Endothelial cell of umbilical vein (primary cell): ENCODE results near the gene TRNP1. TPM values are rescaled to one million over a fixed set of nuclear protein-coding genes. Genes with fewer than 3 reads are reported as not detected.

ENCODE experiments used
- BruUV-seq: library from RNA; stranded (reverse); fragments of 400-500 nt; replicated peaks from 2 replicates; lab custom pipeline; 2021; lab: Mats Ljungman, UMichigan
- CTCF ChIA-PET: fragments of 300-600, 350-600 bp; sonication (Branson Sonifier 250); formaldehyde crosslinking; loops from one replicate; lab custom pipeline; 2021; ENCODE audit warnings: antibody characterized with exemption, inconsistent platforms; lab: Charles Lee
- POLR2A ChIA-PET: fragments of 300-600, 350-600 bp; sonication (Branson Sonifier 250); formaldehyde crosslinking; loops from one replicate; lab custom pipeline; 2021; ENCODE audit warnings: antibody characterized with exemption, inconsistent platforms; lab: Charles Lee
- DNase-seq: peaks from one replicate; pipeline ENCODE4 v3.0.0-alpha.2; 2011; ENCODE audit warnings: low read depth, low spot score
- FAIRE-seq: peaks from 2 replicates; lab custom pipeline; 2011; peaks lifted over from hg19 to GRCh38; lab: Jason Lieb, UNC
- H2AFZ ChIP-seq: 2 replicates; pipeline ENCODE4 v1.6.0; 2012; ENCODE audit warnings: low read depth, low read length, control low read depth, inconsistent platforms
- H3K27ac ChIP-seq: 2 replicates; pipeline ENCODE4 v1.5.1; 2011; ENCODE audit warnings: low read depth, mild to moderate bottlenecking, control low read depth, low read length, moderate library complexity; ENCODE audit not compliant: insufficient read depth
- H3K27me3 ChIP-seq, 2 experiments: 2 replicates each; pipeline versions ENCODE4 v1.6.0 to v1.6.1; 2011; ENCODE audit warnings: low read length in 2 of 2, mixed read lengths in 1 of 2; ENCODE audit not compliant: control insufficient read depth in 2 of 2, insufficient read depth in 2 of 2
- H3K36me3 ChIP-seq, 2 experiments: 2 replicates in 1 of 2; 3 replicates in 1 of 2; pipeline ENCODE4 v1.5.1; 2011; ENCODE audit warnings: low read length in 2 of 2, mild to moderate bottlenecking in 1 of 2, moderate library complexity in 1 of 2; ENCODE audit not compliant: control insufficient read depth in 2 of 2, insufficient read depth in 2 of 2; ENCODE audit errors: extremely low read depth in 1 of 2
- H3K4me1 ChIP-seq: 3 replicates; pipeline ENCODE4 v1.5.1; 2011; ENCODE audit warnings: mild to moderate bottlenecking, low read length; ENCODE audit not compliant: control insufficient read depth, insufficient read depth; ENCODE audit errors: extremely low read depth
- H3K4me2 ChIP-seq: 2 replicates; pipeline ENCODE4 v1.6.1; 2011; ENCODE audit warnings: low read length, control low read depth, mixed read lengths; ENCODE audit not compliant: insufficient read depth
- H3K4me3 ChIP-seq, 3 experiments: fragments of 200-600 bp in 1 of 3; sonication (generic), shearing (Covaris generic) in 1 of 3; replicated peaks in 1 of 3; 2 replicates each; pipeline ENCODE4 v1.5.1; 2011 to 2016; ENCODE audit warnings: control low read depth in 3 of 3, low read length in 3 of 3, mild to moderate bottlenecking in 2 of 3, inconsistent platforms in 1 of 3, low read depth in 1 of 3, moderate library complexity in 1 of 3; ENCODE audit not compliant: insufficient read depth in 1 of 3
- H3K79me2 ChIP-seq: 2 replicates; pipeline ENCODE4 v1.6.0; 2012; ENCODE audit warnings: low read length, inconsistent platforms; ENCODE audit not compliant: control insufficient read depth, insufficient read depth
- H3K9ac ChIP-seq: replicated peaks from 2 replicates; pipeline ENCODE3; 2011; ENCODE audit warnings: low read length, control low read depth; ENCODE audit not compliant: insufficient read depth; ENCODE audit errors: extremely low read depth
- H3K9me1 ChIP-seq: replicated peaks from 3 replicates; pipeline ENCODE4 v1.6.0; 2011; ENCODE audit warnings: mild to moderate bottlenecking, low read length; ENCODE audit not compliant: control insufficient read depth, insufficient read depth; ENCODE audit errors: extremely low read depth
- H3K9me3 ChIP-seq: replicated peaks from 2 replicates; pipeline ENCODE4 v1.5.1; 2012; ENCODE audit warnings: low read length, inconsistent platforms; ENCODE audit not compliant: control insufficient read depth, insufficient read depth
- H4K20me1 ChIP-seq: replicated peaks from 2 replicates; pipeline ENCODE3; 2011; ENCODE audit warnings: mild to moderate bottlenecking, low read length; ENCODE audit not compliant: control insufficient read depth, insufficient read depth; ENCODE audit errors: extremely low read depth
- EZH2 ChIP-seq: IDR thresholded peaks from 2 replicates; pipeline ENCODE4 v1.6.1; 2012; ENCODE audit warnings: borderline replicate concordance, low read depth, mild to moderate bottlenecking, moderate library complexity, low read length, inconsistent platforms; ENCODE audit not compliant: severe bottlenecking
- FOS ChIP-seq: IDR thresholded peaks from 2 replicates; pipeline ENCODE4 v1.6.1; 2011; ENCODE audit warnings: mild to moderate bottlenecking, low read length, moderate library complexity, borderline replicate concordance; ENCODE audit not compliant: insufficient read depth
- GATA2 ChIP-seq: IDR thresholded peaks from 2 replicates; pipeline ENCODE4 v1.7.0; 2011; ENCODE audit warnings: low read depth, mild to moderate bottlenecking, moderate library complexity, mixed read lengths, low read length; ENCODE audit not compliant: insufficient read length, insufficient read depth
- JUN ChIP-seq: IDR thresholded peaks from 2 replicates; pipeline ENCODE4 v1.6.1; 2011; ENCODE audit warnings: borderline replicate concordance, low read depth; ENCODE audit not compliant: insufficient read length, insufficient read depth
- MYC ChIP-seq: IDR thresholded peaks from one replicate; pipeline ENCODE4 v1.6.1; 2011; ENCODE audit warnings: mild to moderate bottlenecking, low read depth, low read length
- POLR2A ChIP-seq: IDR thresholded peaks from 2 replicates; pipeline ENCODE4 v1.6.1; 2012; ENCODE audit warnings: low read depth, mild to moderate bottlenecking, control low read depth, low read length
- POLR2AphosphoS5 ChIP-seq: IDR thresholded peaks from 2 replicates; pipeline ENCODE4 v1.6.1; 2012; ENCODE audit warnings: low read depth, mild to moderate bottlenecking, control low read depth, low read length, moderate library complexity; ENCODE audit not compliant: insufficient read depth
- dilution Hi-C: fragments of 300-500 bp; cut with MboI; formaldehyde crosslinking; loops from one replicate; pipeline ENCODE4 v1.15.0; 2019; ENCODE audit warnings: low sequenced_read_pairs; ENCODE audit not compliant: extremely low pct_ligation_motif_present
- intact Hi-C: fragments of 100-400 bp; cut with micrococcal nuclease; formaldehyde crosslinking; loops from one replicate; pipeline ENCODE4 v1.10.0; 2022
- polyA plus RNA-seq, 4 experiments: library from polyadenylated mRNA; depleted of rRNA in 3 of 4; stranded (reverse) in 3 of 4; unstranded in 1 of 4; fragments of >200 nt; gene quantifications; 2 replicates each; pipeline versions ENCODE4 v1.2.1 to v1.2.3, GENCODE V29; 2011 to 2012; ENCODE audit warnings: missing spikeins in 1 of 4
- total RNA-seq: library from RNA; stranded (reverse); gene quantifications from 2 replicates; pipeline ENCODE4 v1.2.3, GENCODE V29; 2021
- TF ChIP-seq, protein P1 (sequence below), 2 donors: IDR thresholded peaks; 1 replicate in 1 of 2; 2 replicates in 1 of 2; pipeline ENCODE4 v1.5.1; 2011; ENCODE audit warnings: low read length in 2 of 2, mild to moderate bottlenecking in 2 of 2, moderate library complexity in 2 of 2, control low read depth in 1 of 2, inconsistent platforms in 1 of 2, low read depth in 1 of 2; ENCODE audit not compliant: insufficient read depth in 1 of 2; ENCODE audit errors: extremely low read depth in 1 of 2
- TF ChIP-seq, protein P2 (sequence below): IDR thresholded peaks from 2 replicates; pipeline ENCODE4 v1.6.1; 2011; ENCODE audit not compliant: insufficient read depth, insufficient read length

Gene TRNP1
- total and polyA plus RNA-seq, 2 donors (not counting 3 experiments of a cell fraction or from before 2014, with no cell fraction given): 5.9 to 20.5 TPM

GRCh38 chr1:26998429-26999300 is 5.2 kb downstream of the TRNP1 start:
- TF ChIP-seq EZH2 (no peak), GATA2 (no peak), JUN (no peak), POLR2A (no peak), MYC (no peak), FOS (no peak), POLR2AphosphoS5 (no peak)
- TF ChIP-seq, protein P1, sequence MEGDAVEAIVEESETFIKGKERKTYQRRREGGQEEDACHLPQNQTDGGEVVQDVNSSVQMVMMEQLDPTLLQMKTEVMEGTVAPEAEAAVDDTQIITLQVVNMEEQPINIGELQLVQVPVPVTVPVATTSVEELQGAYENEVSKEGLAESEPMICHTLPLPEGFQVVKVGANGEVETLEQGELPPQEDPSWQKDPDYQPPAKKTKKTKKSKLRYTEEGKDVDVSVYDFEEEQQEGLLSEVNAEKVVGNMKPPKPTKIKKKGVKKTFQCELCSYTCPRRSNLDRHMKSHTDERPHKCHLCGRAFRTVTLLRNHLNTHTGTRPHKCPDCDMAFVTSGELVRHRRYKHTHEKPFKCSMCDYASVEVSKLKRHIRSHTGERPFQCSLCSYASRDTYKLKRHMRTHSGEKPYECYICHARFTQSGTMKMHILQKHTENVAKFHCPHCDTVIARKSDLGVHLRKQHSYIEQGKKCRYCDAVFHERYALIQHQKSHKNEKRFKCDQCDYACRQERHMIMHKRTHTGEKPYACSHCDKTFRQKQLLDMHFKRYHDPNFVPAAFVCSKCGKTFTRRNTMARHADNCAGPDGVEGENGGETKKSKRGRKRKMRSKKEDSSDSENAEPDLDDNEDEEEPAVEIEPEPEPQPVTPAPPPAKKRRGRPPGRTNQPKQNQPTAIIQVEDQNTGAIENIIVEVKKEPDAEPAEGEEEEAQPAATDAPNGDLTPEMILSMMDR (IDR thresholded peaks at IDR 0.05; ENCODE audit: extremely low read depth in 1 of 2, insufficient read depth in 1 of 2, low read depth in 1 of 2, low read length in 2 of 2): no peak
- TF ChIP-seq, protein P2, sequence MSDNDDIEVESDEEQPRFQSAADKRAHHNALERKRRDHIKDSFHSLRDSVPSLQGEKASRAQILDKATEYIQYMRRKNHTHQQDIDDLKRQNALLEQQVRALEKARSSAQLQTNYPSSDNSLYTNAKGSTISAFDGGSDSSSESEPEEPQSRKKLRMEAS: no peak

More at GRCh38 chr1:26998429-26999300, 5.2 kb downstream of the TRNP1 start:
- Histone ChIP-seq H3K9ac (no peak overlapping the region), H4K20me1 (no peaks in the 10 kb centered on the region), H3K9me3 (no peaks in the 10 kb centered on the region), H3K9me1 (no peaks in the 10 kb centered on the region), H3K27ac (peak overlapping the region; percentile 19), H3K4me2 (peak overlapping the region; percentile 43), H3K79me2 (peaks cover 17% of the 10 kb centered on the region), H3K27me3 (no peaks in the 10 kb centered on the region), H2AFZ (no peak overlapping the region), H3K36me3 (no peaks in the 10 kb centered on the region), H3K4me1 (peaks cover 30% of the 10 kb centered on the region), H3K4me3 (no peak overlapping the region)
- ChIA-PET CTCF (interaction anchor here (0.6 to 9.2 kb wide), 31 partner anchors 8 to 285 kb away, joined by 3 to 181 read pairs (median 7); partner anchors contain the start of gene TENT5B), POLR2A (interaction anchor here (0.6 kb wide), 1 partner anchor 35 kb away, joined by 3 read pairs; no protein-coding TSS in a partner anchor)
- DNase-seq: no peak
- FAIRE-seq: no peak
- dilution Hi-C loops (no loop called here), intact Hi-C loops (loop anchor here (5.0 kb wide), 2 partner anchors 234 to 284 kb away; partner anchors contain the start of gene WDTC1)
- no TSS peak for BruUV-seq
